Heart left ventricle (tissue), 13 donors: ENCODE results near the gene RHOA.

Experiments
- CTCF ChIP-seq, 12 donors: fragments of 200-600 bp; sonication (generic) in 4 of 12; IDR thresholded peaks; one replicate each; pipeline versions ENCODE4 v1.5.0 to v1.8.0; 2018 to 2022; ENCODE audit warnings: antibody characterized with exemption in 12 of 12, mild to moderate bottlenecking in 5 of 12
- POLR2A ChIP-seq, 2 donors: fragments of 450-650 bp; IDR thresholded peaks; one replicate each; pipeline ENCODE4 v1.6.1; 2017; ENCODE audit warnings: antibody characterized with exemption in 2 of 2, mild to moderate bottlenecking in 2 of 2, moderate library complexity in 2 of 2
- donor health status: ischemic (EF 13 %, LVEDD 7.1; RV severe dilation, severe dysfunction).
- donor health status: DM: no; HTN: yes; CAD: no.
- donor health status: DM: no; HTN: no; CAD: no.
- donor health status: ischemic (EF 25% LVEDD 6.9; RV normal size, moderate dysfunction).
- donor health status: ischemic (EF 25% LVEDD 5.7; RV mildly dilated, moderate dysfunction).
- donor health status: ischemic (EF 35%, LVEDD 5.7; RV mildly dilated, moderate dysfunction).
- donor health status: nonischemic (EF 11% LVEDD 7.7; RV severe dilation, severe dysfunction).
- donor health status: DM: yes; HTN: yes; CAD: no.
- donor health status: PGD.
- donor health status: ischemic (EF 29% LVEDD 5.4; RV normal size, mild dysfunction).
- donor health status: nonischemic (EF 23%, LVEDD 6.1; RV moderate dilation, normal function).

- TF ChIP-seq POLR2A (IDR thresholded peaks at IDR 0.05) (no peak), CTCF (IDR thresholded peaks at IDR 0.05) (no peak)
Measured at GRCh38 chr3:49453621-49454020, 41.8 kb upstream of the RHOA start.
